Hematopoietic multipotent progenitor cell (in vitro differentiated cells): ENCODE measurements around the gene SYTL4. TPM values are rescaled to one million over a fixed set of nuclear protein-coding genes. Genes with fewer than 3 reads are reported as not detected.

Experiments
- DNase-seq, 3 donors: peaks; one replicate each; pipeline ENCODE4 v3.0.0-alpha.2; 2011 to 2015; ENCODE audit warnings: low read depth in 2 of 3, low spot score in 2 of 3
- total RNA-seq: library from RNA; depleted of rRNA; stranded (reverse); fragments of >200 nt; gene quantifications from one replicate; pipeline ENCODE4 v1.2.3, GENCODE V29; 2012

SYTL4 gene
- total RNA-seq, 1 donor, result 11.3 TPM

GRCh38 chrX:100649550-100650356 lies 82.2 kb downstream of the SYTL4 start:
- no peak for DNase-seq

DNA sequence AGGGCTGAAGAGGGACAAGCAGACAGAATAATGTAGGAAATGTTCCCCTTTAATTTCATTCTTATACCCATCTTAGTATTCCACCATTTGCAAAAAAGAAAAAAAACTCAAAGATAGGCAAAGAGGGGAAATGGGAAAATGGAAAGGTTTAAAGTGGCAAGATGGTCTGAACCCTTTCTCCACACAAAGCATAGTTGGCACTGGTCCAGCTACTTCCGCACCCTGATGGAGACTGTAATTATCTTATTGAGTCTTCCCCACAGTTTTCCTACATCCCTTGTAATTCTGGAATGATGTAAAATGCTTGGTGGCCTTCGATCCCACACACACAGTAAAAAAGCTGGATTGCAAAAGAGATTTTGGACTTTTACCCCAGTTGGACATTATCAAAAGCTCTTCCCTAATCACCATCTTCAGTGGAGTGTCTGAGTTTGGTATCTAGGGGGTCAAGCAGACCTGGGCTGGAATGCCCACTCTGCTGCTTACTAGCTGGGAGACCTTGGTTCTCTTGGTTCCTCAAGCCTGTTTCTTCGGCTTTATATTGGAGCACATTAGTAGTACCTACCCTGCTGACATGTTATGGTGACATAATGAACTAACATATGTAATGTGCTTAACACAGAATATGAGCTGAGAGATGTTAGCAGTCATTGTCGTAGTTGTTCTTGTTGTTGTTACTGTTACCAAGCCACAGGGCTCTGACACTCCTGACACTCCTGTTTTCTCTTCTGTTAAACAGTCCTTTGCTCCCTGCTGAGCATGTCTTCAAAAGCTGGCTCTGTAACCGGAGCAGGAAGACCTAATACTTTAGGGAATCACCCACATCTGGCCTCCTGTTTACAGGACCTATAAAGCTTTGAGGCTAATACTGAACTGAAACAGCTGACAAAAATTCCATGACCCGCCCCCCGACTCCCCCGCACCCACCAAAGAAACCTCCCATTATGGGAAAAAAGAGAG lies 83.2 kb downstream of the SYTL4 start:
- no peak for DNase-seq

GRCh38 chrX:100647739-100648138 lies 84.2 kb downstream of the SYTL4 start:
- no peak for DNase-seq

GRCh38 chrX:100647095-100647494 lies 84.8 kb downstream of the SYTL4 start:
- no peak for DNase-seq

- no peak for DNase-seq
Observed at GRCh38 chrX:100645106-100645505, 86.8 kb downstream of the SYTL4 start.

DNA sequence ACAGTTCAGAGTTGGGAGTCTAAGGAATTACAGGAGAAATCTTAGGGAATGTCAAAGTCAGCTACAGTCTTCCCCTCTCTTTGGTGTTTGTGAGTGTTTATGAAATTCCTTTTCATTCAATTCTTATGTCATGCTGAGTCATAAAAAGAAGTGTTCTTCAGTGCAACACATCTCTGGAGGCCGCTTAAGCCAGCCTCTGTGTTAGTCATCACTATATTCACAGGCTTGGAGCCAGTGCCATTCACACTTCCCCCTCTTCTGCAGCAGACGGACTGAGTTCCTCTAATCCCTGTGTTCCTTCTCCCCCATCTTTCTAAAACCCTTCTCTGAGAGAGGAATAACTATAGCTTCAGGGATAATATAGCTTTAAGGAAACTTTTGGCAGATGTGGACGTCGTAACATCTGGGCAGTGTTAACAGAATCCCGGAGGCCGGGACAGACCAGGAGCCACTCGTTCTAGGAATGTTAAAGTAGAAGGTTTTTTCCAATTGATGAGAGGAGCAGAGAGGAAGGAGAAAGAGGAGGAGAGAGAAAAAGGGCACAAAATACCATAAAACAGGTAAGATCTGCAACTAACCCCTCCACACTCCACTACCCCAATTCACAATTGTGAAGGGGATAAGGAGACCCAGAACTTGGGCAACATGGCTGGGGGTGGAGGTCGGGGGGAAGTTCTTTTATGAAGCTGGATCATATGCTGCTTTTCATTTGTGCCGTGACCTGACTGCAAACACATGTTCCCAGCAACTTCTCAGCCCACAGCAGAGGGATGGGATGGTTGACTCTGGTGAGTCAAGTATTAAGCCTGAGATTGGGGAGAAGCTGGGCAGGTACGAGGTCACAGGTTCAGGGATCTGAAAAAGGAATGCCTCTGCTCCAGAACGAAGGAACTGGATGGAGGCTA lies 87.7 kb downstream of the SYTL4 start, which contains the start of gene SRPX2:
TSS of gene SRPX2 (plus strand) at position 244 of the 905 bp plus-strand sequence. CDS start 2,124 bp downstream, outside the sequence.
- DNase-seq, result no peak

- no peak for DNase-seq
Observed at GRCh38 chrX:100643212-100643611, 88.7 kb downstream of the SYTL4 start.

GRCh38 chrX:100642290-100642689 lies 89.6 kb downstream of the SYTL4 start:
- DNase-seq, result no peak

DNA sequence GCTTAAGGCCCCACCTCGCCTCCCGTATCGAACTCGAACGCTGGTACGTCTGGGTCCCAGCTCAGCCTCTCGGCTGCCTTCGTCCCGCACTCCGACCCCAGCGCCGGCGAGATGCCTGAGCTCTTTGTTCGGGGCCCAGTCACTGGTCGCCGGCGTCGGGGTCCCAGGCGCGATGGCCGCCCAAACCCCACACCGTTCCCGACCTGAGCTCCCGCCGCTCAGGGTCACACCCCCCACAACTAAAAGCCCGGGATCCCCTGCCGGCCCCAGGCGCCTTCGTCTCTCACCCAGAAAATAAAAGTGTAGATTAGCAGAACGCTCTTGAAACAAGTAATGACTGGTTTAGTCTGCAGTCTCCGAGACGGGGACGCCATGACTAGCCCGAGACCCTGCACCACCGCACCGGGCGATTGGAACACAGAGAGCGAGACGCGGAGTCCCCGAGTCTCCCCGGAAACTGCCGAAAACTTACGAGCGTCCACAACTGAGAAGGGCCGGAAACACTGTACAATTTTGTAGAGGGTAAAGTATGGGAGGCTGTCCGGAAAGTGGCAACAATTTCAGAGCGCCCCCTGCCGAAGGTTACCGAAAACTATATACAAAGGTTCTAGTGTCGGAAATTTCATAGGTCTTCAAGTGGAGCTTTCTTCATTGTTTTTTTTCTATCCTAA lies 95.5 kb downstream of the SYTL4 start, which contains the start of gene TSPAN6:
TSS of gene TSPAN6 (minus strand) at position 486 of the 671 bp plus-strand sequence. CDS start at position 374, 112 bp downstream.
- DNase-seq, result peak; percentile 36 to 56 (median 45)

GRCh38 chrX:100635989-100636320 lies 96.0 kb downstream of the SYTL4 start:
- no peak for DNase-seq

GRCh38 chrX:100635040-100635439 lies 96.9 kb downstream of the SYTL4 start:
- DNase-seq, result no peak

DNA sequence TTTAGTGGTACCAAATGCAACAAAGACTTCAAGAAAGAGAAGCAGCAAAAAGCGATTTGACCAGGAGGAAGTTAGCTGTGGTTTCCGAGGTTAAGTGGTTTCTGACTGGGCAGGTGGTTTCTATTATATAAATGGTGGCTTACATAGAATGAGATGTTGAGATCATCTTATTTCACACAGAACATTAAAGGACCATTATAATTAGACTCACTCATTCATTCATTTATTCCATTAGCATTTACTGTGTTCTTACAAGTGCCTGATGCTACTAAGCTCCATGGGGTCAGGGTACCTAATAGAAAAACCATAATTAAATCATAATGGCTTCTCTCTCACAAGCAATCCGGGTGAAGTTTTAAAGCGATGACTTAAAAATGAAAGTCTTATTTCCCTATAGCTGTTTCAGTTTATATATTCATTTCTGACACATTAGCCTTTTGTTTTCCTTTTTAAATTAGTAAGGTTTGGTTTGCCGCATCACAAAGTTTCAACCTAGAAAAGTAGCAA lies 105.9 kb downstream of the SYTL4 start:
- peak in 2 of 3 donors; percentile 62 to 71 for DNase-seq

Other genes starting within 250 kb of the SYTL4 start
- gene TNMD, start 147.2 kb downstream of the SYTL4 start, total RNA-seq, result not detected
- gene TSPAN6, start 95.3 kb downstream of the SYTL4 start, total RNA-seq, result 1.1 TPM
- gene SRPX2, start 87.9 kb downstream of the SYTL4 start, total RNA-seq, result not detected
- 14.5 TPM for gene CSTF2, start 88.3 kb upstream of the SYTL4 start, total RNA-seq
- not detected for gene NOX1, start 142.2 kb upstream of the SYTL4 start, total RNA-seq
- under 0.01 TPM for gene XKRX, start 196.8 kb upstream of the SYTL4 start, total RNA-seq
- gene ARL13A, start 237.6 kb upstream of the SYTL4 start, total RNA-seq, result not detected